NCI-H1105 (cell line): ENCODE measurements around the gene NRDE2.
A peak's percentile ranks its signal among the peaks of the same experiment; 100 is the strongest.

Experiments used
- DNase-seq: peaks from one replicate; lab custom pipeline; 2025; lab: John Stamatoyannopoulos, UW

NRDE2 gene

DNA sequence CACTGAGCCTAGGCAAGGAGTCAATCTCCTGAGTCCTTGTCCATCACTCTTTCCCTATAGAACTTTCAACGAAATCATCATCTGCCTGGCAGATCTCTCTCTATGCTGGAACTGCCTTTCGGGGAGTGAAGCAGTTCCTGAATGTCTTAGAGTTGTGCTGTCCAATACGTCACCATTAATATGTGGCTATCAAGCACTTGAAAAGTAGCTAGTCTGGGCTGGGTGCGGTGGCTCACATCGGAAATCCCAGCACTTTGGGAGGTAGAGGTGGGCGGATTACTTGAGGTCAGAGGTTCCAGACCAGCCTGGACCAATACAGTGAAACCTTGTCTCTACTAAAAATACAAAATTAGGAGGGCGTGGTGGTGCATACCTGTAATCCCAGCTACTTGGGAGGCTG is 35.1 kb downstream of the NRDE2 start:
- DNase-seq, result no peak

DNA sequence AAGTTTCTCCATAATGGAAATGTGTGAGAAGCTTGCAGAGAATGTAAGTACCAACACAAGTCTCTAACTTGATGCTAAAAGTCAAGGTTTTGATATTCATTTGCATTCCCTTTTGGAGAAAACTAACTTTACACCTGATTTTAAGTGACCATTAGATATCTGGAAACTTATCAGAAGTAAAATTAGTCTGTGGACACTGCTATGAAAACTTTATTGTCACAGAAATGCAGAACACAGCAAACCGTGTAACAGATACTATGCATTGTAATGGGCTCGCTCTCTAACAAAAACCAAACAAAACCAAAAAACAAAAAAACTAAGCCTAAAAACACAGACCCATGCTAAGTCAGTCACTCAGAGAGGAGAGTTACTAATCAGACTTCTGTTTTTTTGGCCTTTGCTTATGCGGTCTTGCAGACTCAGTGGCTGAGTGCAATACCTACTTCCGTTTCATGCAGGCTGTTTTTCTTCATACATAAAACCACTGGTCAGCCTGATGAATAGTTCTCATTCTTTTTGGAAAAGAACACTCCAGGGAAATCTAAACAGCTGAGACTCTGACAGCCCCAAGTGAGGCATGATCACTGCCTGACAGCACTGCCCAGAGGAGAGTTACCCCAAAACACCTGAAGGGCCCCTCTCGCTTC is 35.7 kb downstream of the NRDE2 start:
- DNase-seq, result no peak

DNA sequence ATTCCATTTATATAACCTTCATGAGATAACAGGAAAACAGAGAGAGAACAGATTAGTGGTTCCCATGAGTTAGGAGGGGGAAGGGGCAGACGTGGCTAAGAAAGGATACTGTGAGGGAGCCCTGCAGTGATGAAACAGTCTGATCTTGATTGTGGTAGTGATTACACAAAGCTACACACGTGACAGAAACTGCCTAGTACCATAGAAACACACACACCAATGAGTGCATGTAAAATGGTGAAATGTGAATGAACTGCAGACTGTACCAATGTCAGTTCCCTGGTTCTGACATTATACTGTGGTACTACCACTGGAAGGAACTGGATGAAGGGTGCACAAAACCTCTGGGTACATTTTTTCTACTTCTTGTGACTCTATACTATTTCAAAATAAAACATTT is 36.9 kb downstream of the NRDE2 start:
- no peak for DNase-seq

DNA sequence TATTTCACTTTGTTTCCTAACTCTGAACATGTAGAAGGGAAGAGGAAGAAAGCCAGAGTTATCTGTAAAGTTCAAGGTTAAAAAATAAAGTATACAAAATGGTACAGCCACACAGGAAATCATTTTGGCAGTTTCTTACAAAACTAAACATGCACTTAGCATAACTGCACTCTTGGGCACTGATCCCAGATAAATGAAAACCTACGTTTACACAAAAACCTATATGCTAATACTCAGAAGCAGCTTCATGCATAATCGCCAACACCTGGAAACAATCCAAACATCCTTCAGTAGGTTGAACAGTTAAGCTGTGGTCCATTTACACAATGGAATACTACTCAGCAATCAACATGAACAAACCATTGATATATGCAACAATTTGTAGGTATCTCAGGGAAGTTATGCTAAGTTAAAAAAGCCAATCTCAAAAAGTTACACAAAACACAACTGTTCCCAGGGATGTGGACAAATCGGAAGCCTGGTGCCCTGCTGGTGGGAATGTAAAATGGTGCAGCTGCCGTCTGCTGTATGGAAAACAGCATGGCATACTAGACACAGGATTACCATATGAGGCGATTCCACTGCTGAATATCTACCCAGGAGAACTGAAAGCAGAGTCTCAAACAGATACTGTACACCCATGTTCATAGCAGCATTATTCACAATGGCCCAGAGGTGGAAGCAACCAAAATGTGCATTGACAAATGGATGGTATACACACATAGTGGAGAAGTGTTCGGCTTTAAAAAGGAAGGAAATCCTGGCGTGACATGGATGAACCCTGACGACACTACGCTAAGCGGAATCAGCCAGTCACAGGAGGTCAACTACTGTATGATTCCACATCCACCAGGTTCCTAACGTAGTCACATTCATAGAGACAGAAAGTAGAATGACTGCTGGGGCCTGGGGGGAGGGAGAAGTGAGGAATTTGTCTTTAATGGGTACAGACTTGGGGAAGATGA is 37.7 kb downstream of the NRDE2 start:
- DNase-seq, result no peak

DNA sequence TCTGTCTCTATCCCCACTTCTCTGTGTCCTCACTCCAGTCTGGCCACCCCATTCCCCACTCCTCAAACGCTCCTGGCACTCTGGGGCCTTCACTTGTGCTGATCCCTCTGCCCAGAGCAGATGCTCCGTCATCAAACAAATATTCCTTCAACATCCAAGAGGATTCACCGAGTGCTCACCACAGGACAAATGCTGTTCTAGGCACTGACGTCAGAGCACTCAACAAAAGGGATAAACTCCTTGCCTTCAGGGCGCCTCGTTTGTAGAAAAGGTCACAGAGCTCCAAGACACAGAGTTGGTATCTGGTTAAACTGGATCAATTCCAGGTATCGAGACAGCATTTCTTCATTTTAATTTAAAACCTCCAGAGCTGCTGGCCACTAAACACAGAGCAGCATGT is 40.0 kb downstream of the NRDE2 start:
- DNase-seq, result no peak

DNA sequence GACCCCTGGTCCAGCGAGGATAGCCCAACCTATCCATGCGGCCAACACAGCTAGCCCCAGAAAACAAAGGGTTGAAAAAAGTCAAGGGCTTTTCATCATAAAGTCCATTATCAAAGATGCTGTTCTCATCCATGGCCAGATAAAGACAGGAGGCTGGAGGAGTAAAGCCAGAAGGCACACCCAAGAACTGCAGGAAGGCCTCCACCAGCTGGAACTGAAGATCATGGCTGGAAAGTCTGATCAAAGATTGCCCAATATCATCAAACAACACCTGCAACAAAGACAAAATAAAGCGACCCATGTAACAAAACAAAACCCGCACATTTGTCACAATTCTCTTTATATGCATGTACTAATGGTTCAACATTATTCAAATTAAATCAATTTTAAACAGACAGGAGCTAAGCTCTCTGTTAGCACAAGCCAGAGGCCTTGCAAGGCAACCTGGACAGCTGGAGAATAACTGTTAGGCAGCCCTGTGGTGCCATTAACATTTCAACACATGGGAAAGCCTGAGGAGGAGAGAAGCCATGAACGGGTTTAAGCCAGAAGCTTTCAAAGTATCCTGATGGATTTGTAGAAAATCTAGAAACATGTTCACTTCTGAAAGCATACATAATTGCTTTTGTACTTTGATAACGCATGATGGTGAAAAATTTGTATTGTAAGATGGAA is 41.3 kb downstream of the NRDE2 start:
- no peak for DNase-seq

DNA sequence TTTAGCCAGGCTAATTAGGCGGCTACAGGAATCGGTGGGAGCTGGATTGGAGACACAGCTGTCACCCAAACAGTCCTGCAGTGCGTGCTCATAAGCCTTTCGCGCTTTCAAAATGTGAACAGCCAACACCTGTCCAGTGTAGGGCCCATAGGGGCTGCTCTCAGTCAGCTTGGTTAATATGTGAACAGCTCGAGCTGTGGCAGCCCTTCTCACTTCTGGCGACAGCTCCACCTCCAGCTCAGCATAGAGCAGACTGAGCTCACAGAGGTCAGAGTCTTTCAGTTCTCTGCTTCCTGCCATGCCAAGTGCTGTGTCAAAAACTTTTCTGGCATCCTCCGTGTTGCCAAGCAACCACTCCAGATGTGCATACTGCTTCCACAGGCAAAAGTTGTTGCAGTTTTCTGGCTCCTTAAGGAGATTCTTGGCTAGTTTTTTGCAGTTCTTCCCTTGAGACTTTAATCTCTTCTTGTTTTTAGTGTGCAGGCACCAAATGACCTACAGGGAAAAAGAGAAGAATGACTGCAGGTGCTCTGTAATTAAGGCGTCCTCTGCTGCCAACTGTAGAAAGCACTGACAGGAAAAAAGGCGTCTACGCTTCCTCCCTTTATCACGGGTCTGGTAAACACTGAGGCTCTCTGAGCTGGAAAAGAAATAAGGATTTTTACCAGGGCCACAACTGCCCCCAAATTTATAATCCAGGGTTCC is 42.9 kb downstream of the NRDE2 start:
- DNase-seq, result peak; percentile 73

DNA sequence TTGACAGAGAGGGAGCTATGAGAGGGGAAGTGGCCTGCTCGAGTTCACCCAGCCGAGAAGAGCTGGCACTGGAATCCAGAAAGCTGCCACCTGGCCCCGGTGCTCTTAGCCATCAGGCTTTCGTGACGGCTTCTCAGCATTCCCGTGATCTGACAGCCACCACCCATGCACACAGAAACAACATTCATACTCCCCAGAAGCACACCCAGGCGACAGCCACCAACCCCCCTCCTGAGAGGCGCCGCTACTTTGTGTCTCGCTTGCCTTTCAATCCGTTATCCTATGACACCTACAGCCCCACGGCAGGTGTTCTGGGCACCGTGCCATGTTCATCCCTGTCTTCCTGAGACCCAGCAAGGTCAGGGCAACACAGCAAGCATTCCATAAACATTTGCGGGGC is 44.0 kb downstream of the NRDE2 start:
- peak; percentile 55 for DNase-seq

DNA sequence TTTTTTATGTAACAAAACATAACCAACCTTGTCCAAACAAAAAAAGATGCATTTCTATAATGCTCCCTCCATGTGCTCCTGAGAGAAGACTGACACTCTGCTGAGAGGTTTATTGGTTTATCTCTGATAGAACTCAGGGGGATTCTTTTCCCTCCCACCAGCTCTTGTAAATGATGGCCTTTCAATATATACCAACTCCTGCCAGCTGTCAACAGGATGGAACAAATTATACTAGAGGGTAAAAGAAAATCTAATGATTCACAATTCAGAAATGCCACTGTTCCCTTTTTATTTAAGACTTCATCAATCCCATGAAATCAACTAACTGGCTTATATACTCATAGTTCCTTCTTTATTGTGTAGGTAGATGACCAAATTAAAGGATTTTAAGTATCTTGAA is 50.0 kb downstream of the NRDE2 start:
- no peak for DNase-seq

DNA sequence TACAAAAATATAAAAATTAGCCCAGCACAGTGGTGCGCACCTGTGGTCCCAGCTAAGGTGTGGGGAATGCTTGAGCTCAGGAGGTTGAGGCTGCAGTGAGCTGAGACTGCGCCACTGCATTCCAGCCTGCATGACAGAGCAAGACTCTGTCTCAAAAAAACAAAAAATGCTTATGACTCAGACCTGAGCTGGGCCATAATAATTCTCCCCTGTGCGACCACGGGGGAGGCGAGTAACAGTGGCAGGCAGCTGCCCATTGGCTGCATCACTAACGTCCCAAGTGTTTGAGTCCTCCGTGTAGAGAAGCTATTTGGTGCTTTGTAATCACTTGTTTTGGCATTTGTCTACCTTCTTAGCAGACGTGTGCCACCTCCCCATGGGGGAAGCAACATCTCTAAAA is 50.5 kb downstream of the NRDE2 start:
- DNase-seq, result no peak

DNA sequence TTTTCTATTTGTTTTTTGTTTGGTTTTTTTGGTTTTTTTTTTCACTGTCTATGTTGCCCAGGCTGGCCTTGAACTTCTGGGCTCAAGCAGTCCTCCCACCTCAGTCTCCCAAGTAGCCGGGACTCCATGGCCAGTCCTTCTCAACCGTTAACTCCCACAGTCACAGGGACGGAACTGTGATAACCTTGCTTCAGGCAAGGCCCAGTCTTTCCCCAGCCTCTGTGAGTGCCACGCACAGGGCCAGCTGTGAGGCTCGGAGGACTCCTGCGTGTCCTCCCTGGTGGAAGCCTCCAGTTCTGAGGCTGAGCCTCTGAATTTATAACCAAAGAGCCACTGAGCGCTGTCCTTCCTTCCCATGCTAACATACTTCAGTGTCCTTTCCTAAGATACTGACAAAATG is 51.6 kb downstream of the NRDE2 start:
- DNase-seq, result no peak

DNA sequence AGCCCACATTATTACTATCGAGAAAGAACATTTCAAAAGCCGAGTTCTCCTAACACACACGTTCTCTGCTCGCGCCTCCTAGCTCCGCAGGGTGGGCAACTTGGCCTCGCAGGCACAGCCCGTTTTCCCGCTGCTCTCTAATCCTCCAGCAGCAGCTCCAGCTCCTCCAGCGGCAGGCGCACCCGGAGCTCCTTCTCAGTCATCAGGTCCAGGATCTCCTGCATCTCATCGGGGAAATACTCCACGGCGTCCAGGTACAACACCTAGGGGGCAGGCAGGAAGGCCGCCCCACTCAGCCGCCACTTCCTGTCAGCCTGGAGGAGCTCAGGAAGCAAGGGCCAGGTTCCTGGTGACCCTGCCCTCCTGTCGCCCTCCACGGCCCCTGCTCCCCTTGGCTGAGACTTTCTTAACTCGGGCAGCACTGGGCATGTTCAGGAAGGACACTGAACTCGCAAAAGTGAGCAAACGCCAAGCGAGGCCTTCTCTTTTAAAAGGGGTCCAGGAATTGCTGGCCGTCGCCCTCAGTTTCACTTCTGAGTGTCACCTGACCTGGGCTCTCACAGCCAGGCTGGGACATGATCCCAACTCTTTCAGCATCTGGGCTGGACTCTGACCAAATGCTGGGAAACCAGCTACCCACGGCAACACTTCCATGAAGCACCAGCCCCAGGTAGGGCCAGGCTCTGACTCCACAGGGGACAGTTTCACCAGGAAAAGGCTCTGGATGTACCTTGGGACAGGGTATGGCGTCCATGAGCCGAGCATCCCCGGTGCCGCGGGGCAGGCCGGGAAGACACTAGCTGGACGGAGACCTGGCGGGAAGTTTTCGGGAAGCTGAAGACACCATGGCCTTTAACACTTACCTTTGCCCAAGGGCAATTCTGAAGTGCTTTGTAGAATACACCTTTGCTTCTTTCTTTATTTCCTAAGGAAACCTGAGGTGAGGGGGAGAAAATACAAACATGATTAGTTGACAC is 53.3 kb downstream of the NRDE2 start:
- no peak for DNase-seq

DNA sequence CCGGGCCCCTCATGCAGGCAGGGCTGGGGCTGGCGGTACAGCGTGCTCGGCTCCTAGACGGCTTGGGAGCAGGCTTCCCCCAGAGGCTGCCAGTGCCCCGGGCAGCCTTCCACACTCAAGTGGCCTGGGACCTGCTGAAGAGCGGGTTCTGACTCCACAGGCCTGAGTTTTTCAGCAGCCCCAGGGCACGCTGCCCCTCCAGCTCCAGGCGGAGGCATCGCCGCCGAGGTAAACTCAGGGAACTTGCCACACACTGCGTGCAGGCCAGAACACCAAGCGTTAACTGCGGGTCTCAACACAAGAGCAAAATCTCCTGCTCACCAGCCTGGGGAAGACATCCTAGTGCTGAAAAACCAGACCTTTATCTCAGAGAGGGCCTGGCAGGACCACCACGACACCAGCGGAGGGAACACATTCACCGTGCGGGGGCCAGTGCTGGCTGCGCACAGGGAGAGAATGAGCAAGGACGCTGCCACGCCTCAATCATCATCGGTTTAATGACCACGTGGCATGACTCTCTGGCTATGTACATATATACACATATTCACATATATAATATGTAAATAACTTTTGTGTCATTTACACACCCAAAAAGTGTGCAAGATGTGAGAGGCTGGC is 54.1 kb downstream of the NRDE2 start:
- DNase-seq, result no peak

DNA sequence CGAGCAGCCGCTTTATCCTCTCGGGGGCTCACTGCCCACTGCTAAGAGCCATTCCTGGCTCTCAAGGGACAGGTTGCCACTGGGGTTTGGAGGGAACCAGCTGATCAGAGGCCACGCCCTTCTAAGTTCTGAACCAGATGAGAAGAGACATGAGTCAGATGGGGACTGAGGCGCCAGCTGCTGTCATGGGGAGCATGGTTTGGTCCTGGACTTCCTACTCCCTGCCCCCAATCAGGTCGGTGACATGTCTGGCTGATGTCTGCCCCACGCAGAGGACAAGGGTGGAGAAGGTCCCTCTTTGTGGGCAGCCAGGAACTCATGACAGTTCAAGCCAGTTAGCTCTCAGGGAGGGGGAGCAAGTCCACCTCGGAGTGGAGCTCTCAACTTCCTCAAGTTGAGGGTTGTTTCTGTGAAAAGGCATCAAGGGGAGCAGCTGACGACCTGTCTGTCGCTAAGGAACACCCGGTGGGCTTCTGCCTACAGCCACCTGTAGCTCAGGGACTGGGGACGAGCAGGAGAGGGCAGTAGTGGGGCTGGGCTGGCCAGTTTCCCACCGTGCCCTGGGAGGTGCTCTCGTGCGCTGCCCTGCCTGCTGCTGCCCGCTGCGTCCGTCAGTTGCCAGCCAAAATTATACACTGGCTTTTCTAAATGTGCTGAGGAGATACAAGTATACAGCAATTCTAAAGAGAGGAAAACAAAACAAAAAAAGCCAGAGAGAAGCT is 54.9 kb downstream of the NRDE2 start:
- DNase-seq, result no peak

DNA sequence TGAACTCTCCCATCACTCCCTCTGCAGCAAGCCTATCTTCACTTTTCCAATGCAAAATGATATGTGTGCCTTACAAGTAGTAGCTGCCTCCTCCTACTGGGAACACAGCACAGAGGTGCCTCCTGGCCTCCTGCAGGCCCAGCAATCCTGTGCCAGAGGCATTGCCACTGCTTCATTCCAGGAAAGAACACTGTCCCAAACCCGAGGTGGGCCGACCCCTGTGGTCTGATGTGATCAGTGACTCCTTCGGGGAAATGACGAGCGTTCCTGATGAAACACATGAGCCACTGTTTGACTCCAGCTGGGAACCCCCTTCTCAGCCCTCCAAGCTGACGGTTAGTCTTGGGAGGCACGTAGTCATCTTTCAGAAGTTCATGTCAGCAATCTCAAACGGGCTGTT is 55.9 kb downstream of the NRDE2 start:
- no peak for DNase-seq

DNA sequence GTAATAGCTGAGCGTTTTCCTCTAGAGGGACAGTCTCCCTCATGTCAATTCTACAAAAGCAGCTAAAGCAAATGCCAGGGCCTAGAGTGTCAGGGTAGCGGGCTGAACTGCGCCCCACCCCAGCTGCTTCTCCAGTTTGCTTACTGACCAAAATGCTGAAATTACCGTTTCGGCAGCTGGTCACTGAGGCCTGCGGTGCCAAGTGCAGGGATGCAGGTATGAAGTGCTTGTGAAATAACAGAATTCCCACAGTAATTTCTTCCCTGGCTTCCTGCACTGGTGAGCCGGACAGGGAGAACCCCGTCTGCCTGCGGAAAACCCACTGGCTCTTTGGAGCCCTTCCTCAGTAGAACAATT is 56.3 kb downstream of the NRDE2 start:
- no peak for DNase-seq

DNA sequence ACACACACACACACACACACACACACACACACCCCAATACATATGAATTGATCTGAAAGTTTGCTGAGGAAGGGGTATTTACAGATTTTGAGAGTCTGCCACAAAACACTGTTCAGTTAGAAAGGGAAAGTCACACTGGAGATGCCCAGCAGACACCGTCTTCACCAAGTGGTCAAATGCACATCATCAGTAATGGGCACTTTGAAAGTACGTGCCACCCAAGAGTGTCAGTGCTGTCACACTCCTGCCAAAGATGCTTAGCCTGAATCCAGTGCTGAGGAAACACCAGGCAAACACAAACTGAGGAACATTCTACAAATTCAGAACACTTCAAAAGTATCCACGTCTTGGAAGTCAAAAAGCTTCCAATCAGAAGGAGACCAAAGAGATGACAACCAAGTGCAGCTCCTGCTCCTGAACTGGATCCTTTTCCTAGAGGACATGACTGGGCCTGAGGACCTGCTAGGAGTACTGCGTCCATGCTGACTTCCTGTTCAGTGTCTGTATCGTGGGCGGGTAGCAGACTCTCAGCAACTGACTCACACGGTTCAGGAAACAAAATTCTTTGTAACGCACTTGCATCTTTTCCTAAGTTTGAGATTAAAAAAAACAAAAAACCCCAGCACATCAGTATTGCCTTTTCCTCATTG is 56.8 kb downstream of the NRDE2 start:
- DNase-seq, result no peak

DNA sequence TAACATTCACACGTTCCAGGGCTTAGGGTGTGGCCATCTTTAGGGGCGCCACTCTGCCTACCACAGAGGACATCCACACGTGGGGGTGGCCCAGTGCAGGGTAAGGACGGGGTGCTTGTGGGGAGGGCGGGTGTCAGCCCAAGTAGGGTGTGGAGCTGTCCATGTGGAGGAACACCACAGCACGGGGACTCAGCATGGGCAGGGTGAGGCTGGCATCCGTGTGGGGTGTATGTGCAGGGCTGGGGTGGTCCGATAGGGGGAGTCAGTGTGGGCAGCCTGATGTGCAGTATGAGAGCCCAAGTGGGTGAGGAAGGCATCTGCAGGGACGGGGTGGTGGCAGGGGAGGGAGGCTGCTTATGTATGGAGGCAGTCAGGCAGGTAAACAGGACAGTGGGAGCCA is 57.7 kb downstream of the NRDE2 start:
- no peak for DNase-seq

DNA sequence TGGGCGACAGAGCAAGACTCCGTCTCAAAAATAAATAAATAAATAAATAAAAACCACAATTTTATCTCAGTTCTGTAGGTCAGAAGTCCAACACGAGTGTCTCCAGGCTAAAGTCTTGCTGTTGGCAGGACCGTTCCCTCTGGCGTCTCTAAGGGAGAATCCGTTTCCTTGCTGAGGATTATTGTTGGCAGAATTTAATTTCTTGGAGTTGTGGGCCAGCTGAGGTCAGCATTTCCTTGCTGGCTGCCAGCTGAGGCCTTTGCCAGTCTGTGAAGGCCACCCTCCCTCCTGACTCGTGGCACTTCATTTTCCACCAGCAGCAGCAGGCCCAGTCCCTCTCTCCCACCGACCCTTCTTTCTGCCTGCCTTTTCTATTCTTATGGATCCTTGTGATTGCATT is 58.2 kb downstream of the NRDE2 start:
- DNase-seq, result no peak

DNA sequence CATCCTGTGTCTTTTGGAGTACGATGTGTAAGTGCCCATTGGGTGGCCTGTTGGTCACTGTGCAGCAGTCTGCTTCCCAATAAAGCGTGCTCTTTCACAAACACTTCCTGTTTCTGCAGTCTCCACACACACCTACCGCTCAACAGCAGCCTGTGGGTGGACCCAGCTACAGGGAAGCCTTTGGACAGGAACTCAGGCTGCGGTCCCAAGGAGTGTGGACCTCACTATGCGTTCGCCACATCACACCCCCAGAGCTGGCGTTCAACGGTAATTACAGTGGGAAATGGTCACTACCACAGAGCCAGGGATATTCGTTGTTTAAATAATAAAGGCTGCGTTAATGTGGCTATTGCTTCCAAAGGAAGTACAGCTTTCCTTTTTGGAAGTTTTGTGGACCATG is 59.2 kb downstream of the NRDE2 start:
- no peak for DNase-seq
